Neutrophil (primary cell): Measurements from ENCODE around the gene USP12.

Experiments
- H3K27ac ChIP-seq: fragments of 200-600 bp; sonication (generic); 2 replicates; pipeline ENCODE4 v1.5.1; 2016; ENCODE audit warnings: mild to moderate bottlenecking, moderate library complexity
- H3K27me3 ChIP-seq: fragments of 200-600 bp; sonication (generic); 2 replicates; pipeline ENCODE4 v1.6.0; 2016; ENCODE audit warnings: mild to moderate bottlenecking
- H3K36me3 ChIP-seq: fragments of 200-600 bp; sonication (generic); 2 replicates; pipeline ENCODE4 v1.5.1; 2017
- H3K4me1 ChIP-seq, 2 experiments: fragments of 200-600 bp in 1 of 2; sonication (generic) in 1 of 2; 1 replicate in 1 of 2; 2 replicates in 1 of 2; pipeline versions ENCODE4 v1.5.1 to v1.6.1; 2013 to 2016; ENCODE audit warnings: low read depth in 1 of 2, low read length in 1 of 2, mild to moderate bottlenecking in 1 of 2, moderate library complexity in 1 of 2; ENCODE audit not compliant: control insufficient read depth in 1 of 2, insufficient read depth in 1 of 2
- H3K4me3 ChIP-seq, 2 experiments: fragments of 200-600 bp in 1 of 2; sonication (generic) in 1 of 2; 1 replicate in 1 of 2; 2 replicates in 1 of 2; pipeline ENCODE4 v1.5.1; 2013 to 2016; ENCODE audit warnings: low read depth in 1 of 2, low read length in 1 of 2, mild to moderate bottlenecking in 1 of 2, moderate library complexity in 1 of 2
- H3K9me3 ChIP-seq: fragments of 200-600 bp; sonication (generic); 2 replicates; pipeline ENCODE4 v1.5.1; 2016
- CTCF ChIP-seq: fragments of 200-600 bp; sonication (generic); IDR thresholded peaks from 2 replicates; pipeline ENCODE4 v1.5.1; 2016; ENCODE audit warnings: antibody characterized with exemption

USP12 gene

GRCh38 chr13:27208514-27208913 is 36.9 kb upstream of the USP12 start:
- TF ChIP-seq CTCF, result no peak
- H3K27me3 ChIP-seq, result no peaks in the 10 kb centered on the region
- no peak overlapping the region for H3K4me3 ChIP-seq
- no peaks in the 10 kb centered on the region for H3K4me1 ChIP-seq
- H3K9me3 ChIP-seq, result no peaks in the 10 kb centered on the region
- no peaks in the 10 kb centered on the region for H3K36me3 ChIP-seq
- H3K27ac ChIP-seq, result no peak overlapping the region

DNA sequence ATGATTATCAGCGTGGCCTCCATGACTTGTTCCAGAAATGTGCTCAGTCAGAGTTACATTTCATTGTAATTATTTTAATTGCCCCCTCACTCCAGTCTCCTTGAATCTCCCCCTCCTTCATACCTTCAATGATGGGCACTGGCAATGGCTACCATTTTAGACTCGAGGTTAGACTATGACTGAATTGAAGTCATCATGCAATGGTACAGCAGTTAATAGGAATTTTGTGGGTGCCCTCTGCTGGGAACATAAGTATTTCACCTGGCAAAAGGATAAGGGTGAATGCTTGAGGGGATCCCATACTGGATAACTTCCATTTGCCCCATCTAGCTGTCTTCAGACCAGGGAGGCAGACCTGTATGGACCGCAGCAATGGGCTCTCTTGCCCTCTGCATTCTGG is 32.2 kb upstream of the USP12 start:
- H3K9me3 ChIP-seq, result no peaks in the 10 kb centered on the region
- no peak overlapping the region for H3K4me3 ChIP-seq
- no peak for TF ChIP-seq CTCF
- no peaks in the 10 kb centered on the region for H3K27me3 ChIP-seq
- no peak overlapping the region for H3K27ac ChIP-seq
- no peaks in the 10 kb centered on the region for H3K36me3 ChIP-seq
- H3K4me1 ChIP-seq, result no peaks in the 10 kb centered on the region

DNA sequence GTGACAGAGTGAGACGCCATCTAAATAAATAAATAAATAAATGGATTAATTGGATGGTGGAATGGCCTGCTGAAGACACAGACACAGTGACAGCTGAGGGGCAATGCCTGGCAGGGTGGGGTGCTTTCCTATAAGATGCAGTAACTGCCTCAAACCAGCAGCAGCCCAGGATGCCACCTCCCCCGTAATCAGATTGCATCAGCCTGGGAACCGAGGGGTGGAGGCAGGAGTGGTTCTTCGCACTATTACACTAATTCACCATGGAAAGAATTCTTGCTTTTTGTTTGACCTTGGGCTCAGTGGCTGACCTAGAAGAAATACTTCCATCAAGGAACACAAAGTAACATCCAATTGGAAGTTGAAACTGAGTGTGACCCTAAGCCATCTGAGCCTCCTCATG is 31.6 kb upstream of the USP12 start:
- Histone ChIP-seq H3K9me3 (no peaks in the 10 kb centered on the region), H3K27me3 (no peaks in the 10 kb centered on the region), H3K4me3 (no peak overlapping the region), H3K4me1 (no peaks in the 10 kb centered on the region), H3K36me3 (no peaks in the 10 kb centered on the region), H3K27ac (no peak overlapping the region)
- TF ChIP-seq CTCF, result no peak

DNA sequence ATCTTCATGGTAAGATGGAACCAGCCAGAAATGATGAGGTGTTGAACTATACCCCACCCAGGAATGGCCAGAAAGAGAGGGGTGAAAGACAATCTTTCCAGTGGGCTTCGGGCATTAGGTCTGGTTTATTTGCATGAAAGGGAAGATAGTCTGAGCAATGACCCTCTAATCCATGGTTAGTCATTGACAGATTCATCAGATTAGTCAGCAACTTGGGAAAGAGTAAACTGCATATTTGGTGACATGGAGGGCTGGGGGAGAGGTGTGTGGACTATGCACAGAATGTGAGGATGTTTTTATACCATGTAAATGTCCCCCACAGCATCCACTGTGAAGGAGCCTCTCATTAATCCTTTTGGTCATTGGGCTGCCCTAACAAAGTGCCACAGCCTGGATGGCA is 30.1 kb upstream of the USP12 start:
- Histone ChIP-seq H3K36me3 (no peaks in the 10 kb centered on the region), H3K9me3 (no peaks in the 10 kb centered on the region)
- TF ChIP-seq CTCF, result no peak

GRCh38 chr13:27200413-27201070 is 28.9 kb upstream of the USP12 start:
- H3K36me3 ChIP-seq, result no peaks in the 10 kb centered on the region
- H3K27ac ChIP-seq, result no peak overlapping the region
- TF ChIP-seq CTCF, result no peak
- H3K9me3 ChIP-seq, result no peaks in the 10 kb centered on the region
- no peak overlapping the region for H3K4me3 ChIP-seq
- no peaks in the 10 kb centered on the region for H3K27me3 ChIP-seq
- no peaks in the 10 kb centered on the region for H3K4me1 ChIP-seq

More for the DNA sequence above, 30.1 kb upstream of the USP12 start:
- Histone ChIP-seq H3K4me1 (no peaks in the 10 kb centered on the region), H3K27me3 (no peaks in the 10 kb centered on the region), H3K27ac (no peak overlapping the region), H3K4me3 (no peak overlapping the region)

- Histone ChIP-seq H3K4me1 (no peaks in the 10 kb centered on the region), H3K36me3 (no peaks in the 10 kb centered on the region), H3K27me3 (no peaks in the 10 kb centered on the region), H3K9me3 (no peaks in the 10 kb centered on the region), H3K4me3 (no peak overlapping the region), H3K27ac (no peak overlapping the region)
- TF ChIP-seq CTCF, result no peak
Measured at GRCh38 chr13:27199696-27200095, 28.1 kb upstream of the USP12 start.
